Measurements from ENCODE around the gene CNOT4.

CNOT4 gene

DNA sequence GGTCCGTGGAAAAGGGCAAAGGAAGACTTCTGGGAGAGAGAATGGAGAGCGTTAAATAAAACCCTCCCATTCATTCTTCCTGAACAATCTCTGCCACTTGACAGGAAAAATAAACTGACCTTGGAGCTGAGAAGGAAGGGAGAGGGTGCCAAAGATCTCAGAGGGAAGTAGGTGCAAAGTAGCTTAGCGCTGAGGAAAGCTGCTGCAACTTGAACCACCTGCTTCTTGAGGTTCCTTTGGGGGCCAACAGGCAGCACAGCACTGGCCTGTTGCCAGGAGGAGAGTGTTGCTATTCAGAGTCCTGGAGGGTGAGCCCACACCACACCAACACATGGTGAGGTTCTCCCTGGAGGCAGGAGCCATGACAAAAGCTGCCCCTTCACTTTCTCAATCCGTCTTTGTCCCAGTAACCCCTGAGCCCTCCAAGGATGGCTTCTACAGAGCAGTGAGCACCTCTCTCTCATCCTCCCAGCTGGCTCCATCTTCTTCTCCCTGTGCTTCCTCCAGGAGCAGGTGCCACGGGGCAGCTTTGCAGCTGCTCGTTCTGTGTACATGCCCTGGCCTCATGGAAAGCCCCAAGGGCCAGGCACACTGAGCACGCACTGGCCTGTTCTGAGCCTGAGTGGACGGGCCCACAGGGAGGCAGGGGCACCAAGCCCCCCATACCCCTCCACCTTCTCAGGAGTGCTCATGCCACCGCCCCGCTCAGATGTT lies 174.9 kb downstream of the CNOT4 start:
- no peak for DNase-seq (ENCODE audit: extremely low read depth, low read depth)
- H3K4me3 ChIP-seq (replicated peaks; ENCODE audit: low read depth, low read length): no peak overlapping the region
- TF ChIP-seq, protein P1, sequence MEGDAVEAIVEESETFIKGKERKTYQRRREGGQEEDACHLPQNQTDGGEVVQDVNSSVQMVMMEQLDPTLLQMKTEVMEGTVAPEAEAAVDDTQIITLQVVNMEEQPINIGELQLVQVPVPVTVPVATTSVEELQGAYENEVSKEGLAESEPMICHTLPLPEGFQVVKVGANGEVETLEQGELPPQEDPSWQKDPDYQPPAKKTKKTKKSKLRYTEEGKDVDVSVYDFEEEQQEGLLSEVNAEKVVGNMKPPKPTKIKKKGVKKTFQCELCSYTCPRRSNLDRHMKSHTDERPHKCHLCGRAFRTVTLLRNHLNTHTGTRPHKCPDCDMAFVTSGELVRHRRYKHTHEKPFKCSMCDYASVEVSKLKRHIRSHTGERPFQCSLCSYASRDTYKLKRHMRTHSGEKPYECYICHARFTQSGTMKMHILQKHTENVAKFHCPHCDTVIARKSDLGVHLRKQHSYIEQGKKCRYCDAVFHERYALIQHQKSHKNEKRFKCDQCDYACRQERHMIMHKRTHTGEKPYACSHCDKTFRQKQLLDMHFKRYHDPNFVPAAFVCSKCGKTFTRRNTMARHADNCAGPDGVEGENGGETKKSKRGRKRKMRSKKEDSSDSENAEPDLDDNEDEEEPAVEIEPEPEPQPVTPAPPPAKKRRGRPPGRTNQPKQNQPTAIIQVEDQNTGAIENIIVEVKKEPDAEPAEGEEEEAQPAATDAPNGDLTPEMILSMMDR (IDR thresholded peaks at IDR 0.05; ENCODE audit: low read depth, low read length, missing control alignments): no peak

DNA sequence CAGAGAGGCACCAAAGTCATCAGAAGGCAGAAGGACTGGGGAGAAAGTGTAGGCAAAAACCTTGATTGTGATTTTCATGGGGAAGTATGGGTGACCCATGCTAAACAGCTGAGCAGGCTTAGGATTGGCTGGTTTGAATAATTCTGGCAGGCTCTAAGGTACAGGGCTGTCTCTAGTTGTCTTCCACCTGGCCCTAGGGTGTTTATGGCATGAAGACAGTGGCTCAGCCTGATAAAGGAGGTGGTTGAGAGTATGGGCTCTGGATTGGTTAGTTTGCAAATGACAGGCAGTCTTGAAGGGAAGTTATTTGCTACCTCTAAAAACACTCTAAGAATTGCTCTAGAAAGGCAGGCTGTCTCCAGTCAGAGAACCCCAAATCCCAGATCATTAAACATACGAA lies 176.0 kb downstream of the CNOT4 start:
- DNase-seq (ENCODE audit: extremely low read depth, low read depth): no peak
- no peak overlapping the region for H3K4me3 ChIP-seq (replicated peaks; ENCODE audit: low read depth, low read length)
- TF ChIP-seq, protein P1 (IDR thresholded peaks at IDR 0.05; ENCODE audit: low read depth, low read length, missing control alignments): no peak

DNA sequence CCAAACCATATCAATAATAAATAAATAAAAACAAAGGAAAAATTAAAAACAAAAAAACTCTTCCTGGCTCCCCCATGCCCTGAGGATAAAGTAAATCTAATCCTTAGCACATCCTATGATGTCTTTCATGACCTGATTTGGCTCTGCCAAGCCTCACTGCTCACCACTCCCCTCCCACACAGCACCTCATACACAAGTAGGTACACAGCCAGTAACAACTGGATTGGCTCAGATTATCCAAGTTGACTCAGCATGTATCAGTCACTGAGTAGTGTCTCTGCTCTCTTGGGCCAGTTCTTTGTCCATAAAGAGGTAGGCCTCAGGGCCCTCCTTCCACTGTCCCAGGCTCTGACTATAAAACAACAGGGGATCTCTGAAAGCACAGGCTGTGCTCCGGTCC lies 176.7 kb downstream of the CNOT4 start:
- TF ChIP-seq, protein P1 (IDR thresholded peaks at IDR 0.05; ENCODE audit: low read depth, low read length, missing control alignments): no peak
- DNase-seq (ENCODE audit: extremely low read depth, low read depth): no peak
- no peak overlapping the region for H3K4me3 ChIP-seq (replicated peaks; ENCODE audit: low read depth, low read length)

DNA sequence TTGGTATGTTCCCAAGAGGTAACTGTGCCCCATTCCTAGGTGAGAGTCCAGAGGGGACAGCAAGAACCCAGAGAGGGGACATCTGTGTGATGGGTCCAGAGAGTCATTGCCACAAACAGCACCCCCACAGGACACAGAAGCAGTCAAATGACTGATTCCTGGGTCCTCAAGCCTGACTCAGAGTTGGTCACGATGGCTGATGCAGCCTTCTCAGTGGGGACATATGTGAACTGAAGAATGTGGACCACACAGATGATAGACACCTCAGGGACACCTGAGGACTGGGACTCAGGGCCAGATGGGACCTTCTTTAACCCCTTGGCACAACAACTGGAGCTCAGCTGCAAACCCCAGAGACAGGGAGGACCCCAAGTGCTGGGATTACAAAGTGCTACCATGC lies 179.8 kb downstream of the CNOT4 start:
- DNase-seq (ENCODE audit: extremely low read depth, low read depth): no peak

DNA sequence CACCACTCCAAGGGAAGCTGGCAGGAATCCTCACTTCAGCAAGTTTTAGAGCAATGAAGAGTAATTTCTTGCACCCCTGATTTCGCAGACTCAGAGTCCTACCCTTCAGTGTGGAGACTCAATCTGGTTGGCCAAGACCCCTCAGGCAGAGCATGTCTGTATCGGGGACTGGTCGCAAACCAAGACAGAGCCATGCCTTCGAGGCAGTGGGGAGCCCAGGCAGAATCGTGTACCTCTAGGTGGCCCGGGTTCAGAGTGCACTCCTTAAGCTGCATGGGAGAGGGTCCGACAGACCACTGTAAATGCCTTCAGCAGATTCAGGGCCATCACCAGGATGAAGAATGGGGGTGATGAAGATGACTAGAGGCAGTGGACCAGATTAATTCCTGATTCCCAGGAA lies 181.4 kb downstream of the CNOT4 start:
- DNase-seq (ENCODE audit: extremely low read depth, low read depth): no peak
- TF ChIP-seq, protein P1 (IDR thresholded peaks at IDR 0.05; ENCODE audit: low read depth, low read length, missing control alignments): no peak
- H3K4me3 ChIP-seq (replicated peaks; ENCODE audit: low read depth, low read length): no peak overlapping the region

More for the DNA sequence above, 179.8 kb downstream of the CNOT4 start:
- H3K4me3 ChIP-seq (replicated peaks; ENCODE audit: low read depth, low read length): no peak overlapping the region
- TF ChIP-seq, protein P1 (IDR thresholded peaks at IDR 0.05; ENCODE audit: low read depth, low read length, missing control alignments): no peak

DNA sequence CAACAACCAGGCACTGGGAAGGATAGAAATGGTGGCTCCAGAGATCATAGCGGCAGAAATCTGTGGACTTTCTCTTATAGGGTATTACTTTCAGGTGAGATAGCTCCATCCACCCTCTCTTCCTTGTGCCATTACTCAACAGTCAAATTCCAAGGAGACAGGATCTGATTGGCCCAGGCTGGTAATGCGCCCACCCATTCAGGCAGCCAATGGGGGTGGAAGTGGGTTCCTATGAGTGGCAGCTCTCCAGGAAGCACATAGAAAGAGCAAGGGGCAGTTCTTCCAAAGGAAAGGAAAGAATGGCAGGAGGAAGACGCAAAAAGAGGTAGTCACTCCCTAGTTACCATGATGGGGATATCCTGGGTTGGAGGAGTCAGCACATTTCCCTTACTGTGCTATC lies 181.8 kb downstream of the CNOT4 start:
- TF ChIP-seq, protein P1 (IDR thresholded peaks at IDR 0.05; ENCODE audit: low read depth, low read length, missing control alignments): no peak
- no peak overlapping the region for H3K4me3 ChIP-seq (replicated peaks; ENCODE audit: low read depth, low read length)
- DNase-seq (ENCODE audit: extremely low read depth, low read depth): no peak

DNA sequence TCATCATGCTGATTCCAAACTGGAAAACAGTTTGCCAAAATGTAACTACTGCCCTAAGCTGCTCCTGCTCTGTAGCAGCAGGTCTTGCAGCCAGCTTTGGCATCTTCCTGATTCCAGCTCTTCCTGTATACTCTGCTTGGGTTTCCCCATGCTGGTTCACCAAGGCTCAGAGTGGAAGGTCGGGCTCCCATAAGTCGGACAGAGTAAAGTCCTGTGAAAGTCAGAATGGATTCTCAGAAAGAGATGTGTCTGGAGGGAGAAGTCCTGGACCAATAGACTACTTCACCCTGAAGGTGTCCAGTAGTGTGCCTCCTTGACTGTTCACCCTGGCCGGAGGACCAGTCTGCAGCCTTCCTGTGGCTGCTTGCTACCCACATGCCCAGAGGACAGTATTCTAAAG lies 182.4 kb downstream of the CNOT4 start:
- no peak for DNase-seq (ENCODE audit: extremely low read depth, low read depth)
- no peak overlapping the region for H3K4me3 ChIP-seq (replicated peaks; ENCODE audit: low read depth, low read length)
- TF ChIP-seq, protein P1 (IDR thresholded peaks at IDR 0.05; ENCODE audit: low read depth, low read length, missing control alignments): no peak

All from HFF-Myc (cell line).